Gastrocnemius medialis (tissue), 4 donors: Measurements from ENCODE around the gene DENND4C. TPM values are rescaled to one million over a fixed set of nuclear protein-coding genes. Genes with fewer than 3 reads are reported as not detected.

Source experiments
- ATAC-seq, 2 donors: fragments of 150-250 bp; one replicate each; pipeline ENCODE4 v1.9.1; 2016
- DNase-seq, 2 donors: peaks; one replicate each; pipeline ENCODE4 v3.0.0-alpha.2; 2019
- H3K27ac ChIP-seq, 4 donors: fragments of 200-600 bp; sonication (generic); 1 replicate in 1 of 4; 2 replicates in 3 of 4; pipeline ENCODE4 v1.5.1; 2016 to 2018; ENCODE audit warnings: mild to moderate bottlenecking in 2 of 4, moderate library complexity in 1 of 4
- H3K27me3 ChIP-seq, 3 donors: fragments of 200-600 bp; sonication (generic) in 2 of 3; 1 replicate in 1 of 3; 2 replicates in 2 of 3; pipeline versions ENCODE4 v1.5.1 to v1.6.0; 2016 to 2019; ENCODE audit warnings: mild to moderate bottlenecking in 1 of 3, moderate library complexity in 1 of 3
- H3K36me3 ChIP-seq, 2 donors: fragments of 200-600 bp; sonication (generic) in 1 of 2; one replicate each; pipeline ENCODE4 v1.5.1; 2017 to 2018
- H3K4me1 ChIP-seq, 2 donors: fragments of 200-600 bp; sonication (generic) in 1 of 2; one replicate each; pipeline ENCODE4 v1.5.1; 2016 to 2017; ENCODE audit warnings: mild to moderate bottlenecking in 2 of 2
- H3K4me3 ChIP-seq, 4 donors: fragments of 200-600 bp; sonication (generic) in 3 of 4; 1 replicate in 1 of 4; 2 replicates in 3 of 4; pipeline ENCODE4 v1.5.1; 2016 to 2019; ENCODE audit warnings: mild to moderate bottlenecking in 2 of 4
- H3K9me3 ChIP-seq, 3 donors: fragments of 200-600 bp; sonication (generic) in 2 of 3; 1 replicate in 1 of 3; 2 replicates in 2 of 3; pipeline ENCODE4 v1.5.1; 2016 to 2019
- POLR2A ChIP-seq, 2 donors: fragments of 450-650 bp; IDR thresholded peaks; one replicate each; pipeline ENCODE4 v1.6.1; 2017; ENCODE audit warnings: antibody characterized with exemption in 2 of 2, mild to moderate bottlenecking in 2 of 2, moderate library complexity in 2 of 2
- in situ Hi-C, 4 donors: fragments of 200-750 bp; cut with MboI; loops; one replicate each; pipeline versions ENCODE4 v1.15.0 to v1.8.0; 2017; ENCODE audit warnings: low sequenced_read_pairs in 4 of 4
- intact Hi-C: fragments of 100-400 bp; cut with DNase I; formaldehyde crosslinking; loops from one replicate; pipeline ENCODE4 v1.15.1; 2023; ENCODE audit warnings: low total_unique reads
- total RNA-seq, 4 donors: library from RNA; depleted of rRNA; stranded (reverse); fragments of >200 nt; gene quantifications; one replicate each; pipeline versions ENCODE4 v1.1.0 to v1.2.3, GENCODE V29; 2016
- TF ChIP-seq, protein P1 (sequence below), 5 experiments: fragments of 450-650 bp in 3 of 5; fragments of 200-600 bp in 2 of 5; sonication (generic) in 2 of 5; IDR thresholded peaks in 4 of 5; conservative IDR thresholded peaks in 1 of 5; 1 replicate in 4 of 5; 2 replicates in 1 of 5; pipeline ENCODE4 v1.5.1; 2016 to 2019; ENCODE audit warnings: antibody characterized with exemption in 5 of 5, mild to moderate bottlenecking in 3 of 5, moderate library complexity in 3 of 5

DENND4C gene
- total RNA-seq, 4 donors from 2014 or later = 19.2 to 34.0 (median 21.3) TPM

DNA sequence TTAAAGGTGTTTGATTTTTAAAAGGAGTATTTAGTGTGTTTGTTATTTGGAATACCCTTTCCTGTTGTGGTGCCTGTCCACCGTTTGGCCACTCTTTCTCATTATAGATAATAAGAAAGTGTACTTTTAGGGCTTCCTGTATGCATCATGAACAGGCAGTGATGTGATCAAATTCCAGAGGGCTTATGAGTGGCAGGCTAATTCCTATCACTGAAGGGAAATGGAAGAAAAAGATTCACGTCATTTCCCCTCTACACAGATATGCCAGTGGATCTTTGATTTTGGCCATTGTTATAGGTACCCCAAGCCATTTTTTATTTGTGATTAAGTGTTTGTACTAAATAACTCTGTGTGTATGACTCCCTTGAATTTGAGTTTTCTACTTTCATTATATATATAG lies 112.5 kb downstream of the DENND4C start:
- DNase-seq (no peak), ATAC-seq (no peak)
- in situ Hi-C loops (no loop called here), intact Hi-C loops (no loop called here)
- H3K4me1 ChIP-seq = no peaks in the 10 kb centered on the region
- TF ChIP-seq, protein P1, sequence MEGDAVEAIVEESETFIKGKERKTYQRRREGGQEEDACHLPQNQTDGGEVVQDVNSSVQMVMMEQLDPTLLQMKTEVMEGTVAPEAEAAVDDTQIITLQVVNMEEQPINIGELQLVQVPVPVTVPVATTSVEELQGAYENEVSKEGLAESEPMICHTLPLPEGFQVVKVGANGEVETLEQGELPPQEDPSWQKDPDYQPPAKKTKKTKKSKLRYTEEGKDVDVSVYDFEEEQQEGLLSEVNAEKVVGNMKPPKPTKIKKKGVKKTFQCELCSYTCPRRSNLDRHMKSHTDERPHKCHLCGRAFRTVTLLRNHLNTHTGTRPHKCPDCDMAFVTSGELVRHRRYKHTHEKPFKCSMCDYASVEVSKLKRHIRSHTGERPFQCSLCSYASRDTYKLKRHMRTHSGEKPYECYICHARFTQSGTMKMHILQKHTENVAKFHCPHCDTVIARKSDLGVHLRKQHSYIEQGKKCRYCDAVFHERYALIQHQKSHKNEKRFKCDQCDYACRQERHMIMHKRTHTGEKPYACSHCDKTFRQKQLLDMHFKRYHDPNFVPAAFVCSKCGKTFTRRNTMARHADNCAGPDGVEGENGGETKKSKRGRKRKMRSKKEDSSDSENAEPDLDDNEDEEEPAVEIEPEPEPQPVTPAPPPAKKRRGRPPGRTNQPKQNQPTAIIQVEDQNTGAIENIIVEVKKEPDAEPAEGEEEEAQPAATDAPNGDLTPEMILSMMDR (IDR thresholded peaks at IDR 0.05 in 4 of 5, conservative IDR thresholded peaks at IDR 0.05 in 1 of 5) = no peak
- TF ChIP-seq POLR2A (IDR thresholded peaks at IDR 0.05) = no peak
- no peaks in the 10 kb centered on the region for H3K9me3 ChIP-seq
- H3K27me3 ChIP-seq = no peaks in the 10 kb centered on the region
- H3K4me3 ChIP-seq = no peak overlapping the region
- no peak overlapping the region for H3K27ac ChIP-seq
- peaks cover 0 to 38% of the 10 kb centered on the region in 2 donors for H3K36me3 ChIP-seq

DNA sequence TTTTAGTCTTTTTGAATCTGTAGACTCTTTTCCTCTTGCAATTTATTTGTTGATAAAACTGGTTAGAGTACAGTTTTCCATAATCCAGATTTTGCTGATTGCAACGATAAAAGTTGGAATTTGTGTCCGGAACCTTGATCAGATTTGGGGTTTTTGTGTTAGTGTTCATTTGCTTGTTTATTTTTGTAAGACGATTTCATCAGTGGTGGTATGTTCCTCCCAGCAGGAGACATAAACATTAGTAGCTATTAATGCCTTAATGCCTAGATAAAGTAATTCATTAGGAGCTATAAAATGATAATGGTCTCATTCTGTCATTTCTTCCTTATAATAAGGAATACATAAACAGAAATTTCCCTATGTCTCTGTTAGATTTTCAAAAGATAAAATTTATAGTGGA lies 128.2 kb downstream of the DENND4C start:
- no peaks in the 10 kb centered on the region for H3K27me3 ChIP-seq
- no peaks in the 10 kb centered on the region for H3K9me3 ChIP-seq
- ATAC-seq (no peak), DNase-seq (no peak)
- no peak overlapping the region for H3K27ac ChIP-seq
- H3K4me3 ChIP-seq = no peak overlapping the region
- H3K36me3 ChIP-seq = peaks cover 0 to 80% of the 10 kb centered on the region in 2 donors
- intact Hi-C loops = no loop called here
- H3K4me1 ChIP-seq = no peaks in the 10 kb centered on the region
- in situ Hi-C loops = loop anchor here in 2 of 4 donors (25.0 kb wide), 1 partner anchor 296 kb away; no protein-coding TSS in a partner anchor
- TF ChIP-seq, protein P1 (IDR thresholded peaks at IDR 0.05 in 4 of 5, conservative IDR thresholded peaks at IDR 0.05 in 1 of 5) = no peak
- TF ChIP-seq POLR2A (IDR thresholded peaks at IDR 0.05) = no peak

DNA sequence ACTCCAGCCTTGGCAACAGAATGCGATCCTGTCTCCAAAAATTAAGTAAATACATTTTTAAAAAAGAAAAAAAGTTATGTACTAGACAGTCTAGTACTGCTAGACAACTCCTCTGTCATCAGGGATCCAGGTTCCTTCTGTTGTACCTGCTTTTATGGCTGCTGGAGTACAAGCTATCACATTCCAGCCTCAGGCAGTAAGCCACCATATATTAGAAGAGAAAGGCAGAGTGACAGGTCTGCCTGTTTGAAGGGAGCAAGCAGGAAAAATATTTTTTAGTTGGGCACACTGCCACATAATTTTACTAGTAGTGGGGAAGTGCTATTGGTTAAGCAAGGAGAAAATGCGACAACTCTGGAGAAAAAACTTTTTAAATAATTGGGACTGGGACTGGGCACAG lies 138.6 kb downstream of the DENND4C start:
- Histone ChIP-seq H3K27me3 (no peaks in the 10 kb centered on the region), H3K27ac (no peak overlapping the region), H3K36me3 (peaks cover 0 to 40% of the 10 kb centered on the region in 2 donors), H3K4me3 (no peak overlapping the region), H3K4me1 (no peaks in the 10 kb centered on the region), H3K9me3 (no peaks in the 10 kb centered on the region)
- intact Hi-C loops = no loop called here
- ATAC-seq (no peak), DNase-seq (no peak)
- no peak for TF ChIP-seq POLR2A (IDR thresholded peaks at IDR 0.05)
- TF ChIP-seq, protein P1 (IDR thresholded peaks at IDR 0.05 in 4 of 5, conservative IDR thresholded peaks at IDR 0.05 in 1 of 5) = no peak
- in situ Hi-C loops = loop anchor here in 2 of 4 donors (25.0 kb wide), 1 partner anchor 307 kb away; no protein-coding TSS in a partner anchor

DNA sequence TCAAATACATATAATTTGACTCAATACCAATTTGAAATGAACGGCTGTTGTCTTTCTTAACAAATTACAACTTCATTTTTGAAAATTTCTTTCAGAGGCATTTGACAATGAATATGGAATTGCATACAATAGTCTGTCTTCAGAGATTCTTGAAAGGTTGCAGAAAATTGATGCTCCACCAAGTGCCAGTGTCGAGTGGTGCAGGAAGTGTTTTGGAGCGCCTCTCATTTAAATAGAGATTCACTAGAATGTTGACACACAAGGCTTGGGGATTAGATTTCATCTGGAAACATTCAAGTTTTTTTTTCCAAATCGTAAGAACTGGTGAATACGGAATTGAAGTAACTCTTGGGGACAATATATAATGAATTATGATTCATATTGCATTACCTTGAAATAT lies 141.4 kb downstream of the DENND4C start:
- Histone ChIP-seq H3K36me3 (peaks cover 0 to 43% of the 10 kb centered on the region in 2 donors), H3K27me3 (no peaks in the 10 kb centered on the region), H3K9me3 (no peaks in the 10 kb centered on the region), H3K4me3 (no peak overlapping the region), H3K4me1 (no peaks in the 10 kb centered on the region), H3K27ac (no peak overlapping the region)
- DNase-seq = no peak
- TF ChIP-seq, protein P1 (IDR thresholded peaks at IDR 0.05 in 4 of 5, conservative IDR thresholded peaks at IDR 0.05 in 1 of 5) = no peak
- TF ChIP-seq POLR2A (IDR thresholded peaks at IDR 0.05) = no peak
- intact Hi-C loops (no loop called here), in situ Hi-C loops (loop anchor here in 2 of 4 donors (25.0 kb wide), 1 partner anchor 310 kb away; no protein-coding TSS in a partner anchor)
- ATAC-seq = no peak

DNA sequence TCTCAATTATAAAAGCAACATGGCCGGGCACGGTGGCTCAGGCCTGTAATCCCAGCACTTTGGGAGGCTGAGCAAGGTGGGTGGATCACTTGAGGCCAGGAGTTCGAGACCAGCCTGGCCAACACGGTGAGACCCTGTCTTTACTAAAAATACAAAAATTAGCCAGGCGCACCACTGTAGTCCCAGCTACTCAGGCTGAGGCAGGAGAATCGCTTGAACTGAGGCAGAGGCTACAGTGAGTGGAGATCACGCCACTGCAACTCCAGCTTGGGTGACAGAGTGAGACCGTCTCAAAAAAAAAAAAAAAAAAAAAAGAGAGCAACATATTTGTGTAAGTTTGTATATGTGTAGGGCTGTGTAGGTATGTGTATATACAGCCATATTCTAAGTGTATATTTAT lies 142.1 kb downstream of the DENND4C start:
- intact Hi-C loops (no loop called here), in situ Hi-C loops (loop anchor here in 2 of 4 donors (25.0 kb wide), 1 partner anchor 310 kb away; no protein-coding TSS in a partner anchor)
- Histone ChIP-seq H3K4me1 (peaks cover 0 to 2% of the 10 kb centered on the region in 2 donors), H3K9me3 (no peaks in the 10 kb centered on the region), H3K36me3 (peaks cover 0 to 46% of the 10 kb centered on the region in 2 donors), H3K4me3 (no peak overlapping the region), H3K27me3 (no peaks in the 10 kb centered on the region), H3K27ac (no peak overlapping the region)
- ATAC-seq (no peak), DNase-seq (no peak)
- no peak for TF ChIP-seq POLR2A (IDR thresholded peaks at IDR 0.05)
- TF ChIP-seq, protein P1 (IDR thresholded peaks at IDR 0.05 in 4 of 5, conservative IDR thresholded peaks at IDR 0.05 in 1 of 5) = no peak
